K562 (cell line): ENCODE results near the gene DUS4L. TPM values are rescaled to one million over a fixed set of nuclear protein-coding genes. Genes with fewer than 3 reads are reported as not detected.
A peak's percentile ranks its signal among the peaks of the same experiment; 100 is the strongest.

ENCODE experiments used
- ATAC-seq: fragments of 200-7000 bp; cut with Tn5 transposase; 3 replicates; pipeline ENCODE4 v1.9.1; 2020; ENCODE audit warnings: moderate library complexity
- BruUV-seq: library from RNA; stranded (reverse); fragments of 400-500 nt; replicated peaks from 2 replicates; lab custom pipeline; 2021; lab: Mats Ljungman, UMichigan
- CTCF ChIA-PET: fragments of 300-600 bp; formaldehyde crosslinking; extraction: SDS; loops from one replicate; lab custom pipeline; 2021; ENCODE audit warnings: low intra/inter-chr PET ratio; lab: Yijun Ruan, JAX
- POLR2A ChIA-PET: fragments of 300-600, 350-650 bp; sonication (Branson Sonifier 250); formaldehyde crosslinking; extraction: SDS; loops from one replicate; lab custom pipeline; 2021; ENCODE audit warnings: antibody characterized with exemption, inconsistent platforms; lab: Yijun Ruan, JAX
- DNase-seq, 4 experiments: peaks; one replicate each; pipeline versions ENCODE4 v3.0.0 to v3.0.0-alpha.2; 2011 to 2018; ENCODE audit warnings: low spot score in 3 of 4, mixed read lengths in 3 of 4; ENCODE audit errors: extremely low read depth in 1 of 4
- FAIRE-seq: peaks from 2 replicates; lab custom pipeline; 2011; peaks lifted over from hg19 to GRCh38; lab: Jason Lieb, UNC
- H2AFZ ChIP-seq: 2 replicates; pipeline ENCODE4 v1.6.0; 2011; ENCODE audit warnings: low read depth, low read length, control low read depth, inconsistent platforms
- H3K27ac ChIP-seq: fragments of 200-600 bp; 3 replicates; pipeline ENCODE4 v1.8.0; 2011; ENCODE audit warnings: low read depth, mild to moderate bottlenecking, control low read depth, inconsistent platforms, low read length, moderate library complexity, mixed read lengths; ENCODE audit errors: extremely low read depth
- H3K27me3 ChIP-seq, 2 experiments: fragments of 300-600 bp in 1 of 2; 2 replicates in 1 of 2; 3 replicates in 1 of 2; pipeline versions ENCODE4 v1.6.0 to v1.8.0; 2011; ENCODE audit warnings: inconsistent platforms in 2 of 2, low read length in 2 of 2, mild to moderate bottlenecking in 1 of 2, mixed read lengths in 1 of 2, moderate library complexity in 1 of 2; ENCODE audit not compliant: control insufficient read depth in 2 of 2, insufficient read depth in 2 of 2
- H3K36me3 ChIP-seq: fragments of 300-600 bp; 3 replicates; pipeline ENCODE4 v1.8.0; 2011; ENCODE audit warnings: mild to moderate bottlenecking, low read length, inconsistent platforms; ENCODE audit not compliant: control insufficient read depth, insufficient read depth
- H3K4me1 ChIP-seq, 2 experiments: fragments of 200-600 bp in 1 of 2; replicated peaks in 1 of 2; 2 replicates in 1 of 2; 3 replicates in 1 of 2; pipeline versions ENCODE4 v1.5.1 to v1.8.0; 2011; ENCODE audit warnings: inconsistent platforms in 2 of 2, low read length in 2 of 2, mild to moderate bottlenecking in 1 of 2, mixed read lengths in 1 of 2, moderate library complexity in 1 of 2; ENCODE audit not compliant: control insufficient read depth in 2 of 2, insufficient read depth in 2 of 2
- H3K4me2 ChIP-seq: 2 replicates; pipeline ENCODE4 v1.6.1; 2011; ENCODE audit warnings: low read length, control low read depth, inconsistent platforms, mixed read lengths; ENCODE audit not compliant: insufficient read depth
- H3K4me3 ChIP-seq: fragments of 200-600 bp; sonication (generic), shearing (Covaris generic); 2 replicates; pipeline ENCODE4 v1.5.1; 2016; ENCODE audit warnings: control low read depth, inconsistent platforms
- H3K79me2 ChIP-seq: fragments of 200-600 bp; 3 replicates; pipeline ENCODE4 v1.8.0; 2011; ENCODE audit warnings: low read length, inconsistent platforms; ENCODE audit not compliant: control insufficient read depth, insufficient read depth
- H3K9ac ChIP-seq, 2 experiments: 2 replicates each; pipeline versions ENCODE4 v1.6.0 to v1.6.1; 2011; ENCODE audit warnings: low read depth in 2 of 2, low read length in 2 of 2, control low read depth in 1 of 2, inconsistent platforms in 1 of 2, mild to moderate bottlenecking in 1 of 2, mixed read lengths in 1 of 2; ENCODE audit not compliant: insufficient read depth in 1 of 2
- H3K9me1 ChIP-seq: one replicate; pipeline ENCODE4 v1.6.0; 2011; ENCODE audit warnings: inconsistent platforms, mild to moderate bottlenecking, low read length, moderate library complexity; ENCODE audit not compliant: control insufficient read depth, insufficient read depth
- H3K9me3 ChIP-seq: replicated peaks from 2 replicates; pipeline ENCODE4 v1.5.1; 2011; ENCODE audit warnings: low read depth, low read length, inconsistent platforms; ENCODE audit not compliant: control insufficient read depth, insufficient read depth
- H4K20me1 ChIP-seq: replicated peaks from 2 replicates; pipeline ENCODE4 v1.6.1; 2011; ENCODE audit warnings: low read length, inconsistent platforms, mixed read lengths; ENCODE audit not compliant: control insufficient read depth, insufficient read depth
- CCAR2 ChIP-seq: fragments of 200-400 bp; formaldehyde crosslinking; IDR thresholded peaks from 2 replicates; pipeline ENCODE4 v1.6.1; 2017; ENCODE audit warnings: mild to moderate bottlenecking, low read depth, low read length
- KDM1A ChIP-seq, 2 experiments: fragments of 450-650 bp; IDR thresholded peaks; 2 replicates each; pipeline ENCODE4 v1.6.1; 2016; ENCODE audit warnings: mild to moderate bottlenecking in 2 of 2
- WGBS: fragments of 100-300 bp; shearing (Covaris generic); methylation state at CpG from one replicate; pipeline ENCODE4 v1.1.6; 2016; ENCODE audit warnings: low coverage, mixed read lengths; ENCODE audit not compliant: insufficient coverage; ENCODE audit errors: missing lambda C conversion rate; 5-methylcytosine and 5-hydroxymethylcytosine counted together
- in situ Hi-C: fragments of 300-500 bp; cut with MboI; formaldehyde crosslinking; loops from 4 replicates; pipeline ENCODE4 v1.15.0; 2018; ENCODE audit warnings: inconsistent platforms, mixed read lengths
- intact Hi-C: fragments of 100-400 bp; cut with micrococcal nuclease; formaldehyde crosslinking; loops from 2 replicates; pipeline ENCODE4 v1.14.2; 2022
- polyA plus RNA-seq, 8 experiments: library from polyadenylated mRNA; depleted of rRNA in 4 of 8; stranded (reverse) in 5 of 8; unstranded in 3 of 8; fragments of >200 nt; fragmentation: Nextera tagmentation in 2 of 8; fragmentation: Illumina TruSeq in 1 of 8; extraction: Ambion mirVana in 2 of 8; extraction: Trizol in 1 of 8; gene quantifications; 2 replicates each; pipeline versions ENCODE4 v1.2.1 to v1.2.3, GENCODE V29; 2011 to 2014; ENCODE audit warnings: inconsistent platforms in 1 of 8, missing spikeins in 1 of 8
- total RNA-seq, 7 experiments: library from RNA; depleted of rRNA in 6 of 7; stranded (reverse); fragments of >200 nt in 6 of 7; fragmentation: Illumina TruSeq in 2 of 7; extraction: Trizol in 2 of 7; gene quantifications; 2 replicates each; pipeline versions ENCODE4 v1.2.1 to v1.2.3, GENCODE V29; 2011 to 2021; ENCODE audit warnings: low replicate concordance in 1 of 7
- TF ChIP-seq, protein P1 (sequence below), 2 experiments: fragments of 450-650 bp in 1 of 2; sonication (generic) in 1 of 2; formaldehyde crosslinking in 1 of 2; IDR thresholded peaks; 2 replicates each; pipeline versions ENCODE4 v1.7.1 to v1.9.0; 2016 to 2022; ENCODE audit warnings: inconsistent platforms in 1 of 2, mild to moderate bottlenecking in 1 of 2, missing genetic modification reagents in 1 of 2

Gene DUS4L
- total and polyA plus RNA-seq, 9 of the 15 experiments (the other 6 are each of a cell fraction or from before 2014, with no cell fraction given) = 12.2 to 33.6 (median 28.6) TPM

DNA sequence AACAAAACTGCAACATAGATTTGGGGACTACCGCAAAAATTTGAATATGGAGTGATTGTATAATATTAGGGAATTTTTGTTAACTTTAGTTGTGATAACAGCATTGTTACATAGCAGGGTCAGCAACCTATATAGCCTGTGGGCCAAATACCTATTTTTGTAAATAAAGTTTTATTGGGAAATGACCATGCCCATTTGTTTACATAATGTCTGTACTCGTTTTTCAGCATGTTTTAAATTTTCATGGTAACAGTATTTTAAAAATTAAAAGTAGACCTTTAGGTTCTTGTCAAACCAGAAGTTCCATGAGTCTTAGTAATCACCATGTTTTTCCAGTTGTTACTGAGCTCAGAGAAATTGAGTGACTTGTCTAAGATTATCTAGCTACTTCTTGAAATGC is 20.9 kb downstream of the DUS4L start:
- ChIA-PET CTCF (no interaction called here), POLR2A (interaction anchor here (1.4 kb wide), 1 partner anchor 12 kb away, joined by 4 read pairs; no protein-coding TSS in a partner anchor)
- DNase-seq (no peak), ATAC-seq (no peak), FAIRE-seq (no peak)
- Histone ChIP-seq H3K9ac (no peak overlapping the region), H3K9me1 (no peaks in the 10 kb centered on the region), H3K4me3 (no peak overlapping the region), H2AFZ (no peak overlapping the region), H3K27ac (no peak overlapping the region), H3K4me2 (no peak overlapping the region), H3K79me2 (peaks cover 52% of the 10 kb centered on the region), H3K27me3 (no peaks in the 10 kb centered on the region), H4K20me1 (no peaks in the 10 kb centered on the region), H3K36me3 (peaks cover 49% of the 10 kb centered on the region), H3K4me1 (peaks cover 5 to 13% of the 10 kb centered on the region in 2 experiments; a peak in 4 of 5 replicates), H3K9me3 (no peaks in the 10 kb centered on the region)
- intact Hi-C loops = no loop called here
- no TSS peak for BruUV-seq
- in situ Hi-C loops = no loop called here
- TF ChIP-seq, protein P1, sequence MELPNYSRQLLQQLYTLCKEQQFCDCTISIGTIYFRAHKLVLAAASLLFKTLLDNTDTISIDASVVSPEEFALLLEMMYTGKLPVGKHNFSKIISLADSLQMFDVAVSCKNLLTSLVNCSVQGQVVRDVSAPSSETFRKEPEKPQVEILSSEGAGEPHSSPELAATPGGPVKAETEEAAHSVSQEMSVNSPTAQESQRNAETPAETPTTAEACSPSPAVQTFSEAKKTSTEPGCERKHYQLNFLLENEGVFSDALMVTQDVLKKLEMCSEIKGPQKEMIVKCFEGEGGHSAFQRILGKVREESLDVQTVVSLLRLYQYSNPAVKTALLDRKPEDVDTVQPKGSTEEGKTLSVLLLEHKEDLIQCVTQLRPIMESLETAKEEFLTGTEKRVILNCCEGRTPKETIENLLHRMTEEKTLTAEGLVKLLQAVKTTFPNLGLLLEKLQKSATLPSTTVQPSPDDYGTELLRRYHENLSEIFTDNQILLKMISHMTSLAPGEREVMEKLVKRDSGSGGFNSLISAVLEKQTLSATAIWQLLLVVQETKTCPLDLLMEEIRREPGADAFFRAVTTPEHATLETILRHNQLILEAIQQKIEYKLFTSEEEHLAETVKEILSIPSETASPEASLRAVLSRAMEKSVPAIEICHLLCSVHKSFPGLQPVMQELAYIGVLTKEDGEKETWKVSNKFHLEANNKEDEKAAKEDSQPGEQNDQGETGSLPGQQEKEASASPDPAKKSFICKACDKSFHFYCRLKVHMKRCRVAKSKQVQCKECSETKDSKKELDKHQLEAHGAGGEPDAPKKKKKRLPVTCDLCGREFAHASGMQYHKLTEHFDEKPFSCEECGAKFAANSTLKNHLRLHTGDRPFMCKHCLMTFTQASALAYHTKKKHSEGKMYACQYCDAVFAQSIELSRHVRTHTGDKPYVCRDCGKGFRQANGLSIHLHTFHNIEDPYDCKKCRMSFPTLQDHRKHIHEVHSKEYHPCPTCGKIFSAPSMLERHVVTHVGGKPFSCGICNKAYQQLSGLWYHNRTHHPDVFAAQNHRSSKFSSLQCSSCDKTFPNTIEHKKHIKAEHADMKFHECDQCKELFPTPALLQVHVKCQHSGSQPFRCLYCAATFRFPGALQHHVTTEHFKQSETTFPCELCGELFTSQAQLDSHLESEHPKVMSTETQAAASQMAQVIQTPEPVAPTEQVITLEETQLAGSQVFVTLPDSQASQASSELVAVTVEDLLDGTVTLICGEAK (IDR thresholded peaks at IDR 0.05) = peak; percentile 86
- TF ChIP-seq, protein P1 (CRISPR knock-in tag; IDR thresholded peaks at IDR 0.05) = no peak; the same call in 1 of the 2 replicates
- no peak for TF ChIP-seq CCAR2
- no peak for TF ChIP-seq KDM1A (IDR thresholded peaks at IDR 0.05)
- WGBS = 45% methylated on average over 2 of the region's 2 CpGs
